Astrocyte of the spinal cord (primary cell): ENCODE results near the gene LSAMP.
"Not testable (repeated sequence)": the region's sequence is repeated elsewhere in the genome, so short reads cannot be mapped to it uniquely, and the experiment has no call there.

Source experiments
- DNase-seq: peaks from one replicate; pipeline ENCODE4 v3.0.0; 2011; ENCODE audit warnings: low read depth, low spot score
- H3K4me3 ChIP-seq: 2 replicates; pipeline ENCODE4 v1.5.1; 2011; ENCODE audit warnings: low read depth, mild to moderate bottlenecking, low read length, moderate library complexity
- CTCF ChIP-seq: IDR thresholded peaks from 2 replicates; pipeline ENCODE4 v1.5.1; 2012; ENCODE audit warnings: low read depth, mild to moderate bottlenecking, low read length, inconsistent platforms
- in situ Hi-C: cut with HindIII; loops from 2 replicates; pipeline ENCODE4 v1.10.0; 2017; ENCODE audit warnings: low sequenced_read_pairs

The LSAMP gene

GRCh38 chr3:115805520-115805919, 639.8 kb downstream of the LSAMP start:
- in situ Hi-C loops: no loop called here
- no peak for DNase-seq
- no peak for TF ChIP-seq CTCF
- H3K4me3 ChIP-seq: no peak overlapping the region

- peak; percentile 91 for DNase-seq
- TF ChIP-seq CTCF: no peak
- no peak overlapping the region for H3K4me3 ChIP-seq
- in situ Hi-C loops: no loop called here
These were observed 640.6 kb downstream of the LSAMP start for GRCh38 chr3:115804713-115805119.

- no peak for TF ChIP-seq CTCF
- DNase-seq: no peak
- in situ Hi-C loops: no loop called here
- H3K4me3 ChIP-seq: no peak overlapping the region
These were observed 641.1 kb downstream of the LSAMP start for GRCh38 chr3:115804200-115804599.

GRCh38 chr3:115803661-115804060, 641.6 kb downstream of the LSAMP start:
- in situ Hi-C loops: no loop called here
- no peak for DNase-seq
- H3K4me3 ChIP-seq: no peak overlapping the region
- TF ChIP-seq CTCF: no peak

GRCh38 chr3:115800489-115801075, 644.7 kb downstream of the LSAMP start:
- in situ Hi-C loops: no loop called here

GRCh38 chr3:115800065-115800464, 645.2 kb downstream of the LSAMP start:
- H3K4me3 ChIP-seq, DNase-seq, in situ Hi-C loops: not testable (repeated sequence)

More at GRCh38 chr3:115800489-115801075, 644.7 kb downstream of the LSAMP start:
- peak; percentile 55 for DNase-seq
- no peak overlapping the region for H3K4me3 ChIP-seq
- no peak for TF ChIP-seq CTCF

- TF ChIP-seq CTCF: no peak
- H3K4me3 ChIP-seq: no peak overlapping the region
- DNase-seq: peak; percentile 78
- in situ Hi-C loops: no loop called here
These were observed 652.9 kb downstream of the LSAMP start for GRCh38 chr3:115792206-115792955.

- in situ Hi-C loops, DNase-seq, H3K4me3 ChIP-seq: not testable (repeated sequence)
These were observed 653.8 kb downstream of the LSAMP start for GRCh38 chr3:115791271-115792153.
